ENCODE results near the gene ARRDC4. TPM values are rescaled to one million over a fixed set of nuclear protein-coding genes. Genes with fewer than 3 reads are reported as not detected.

The ARRDC4 gene
- total and polyA plus RNA-seq, 9 of the 15 experiments (the other 6 are each of a cell fraction or from before 2014, with no cell fraction given) = 4.3 to 16.1 (median 14.4) TPM

DNA sequence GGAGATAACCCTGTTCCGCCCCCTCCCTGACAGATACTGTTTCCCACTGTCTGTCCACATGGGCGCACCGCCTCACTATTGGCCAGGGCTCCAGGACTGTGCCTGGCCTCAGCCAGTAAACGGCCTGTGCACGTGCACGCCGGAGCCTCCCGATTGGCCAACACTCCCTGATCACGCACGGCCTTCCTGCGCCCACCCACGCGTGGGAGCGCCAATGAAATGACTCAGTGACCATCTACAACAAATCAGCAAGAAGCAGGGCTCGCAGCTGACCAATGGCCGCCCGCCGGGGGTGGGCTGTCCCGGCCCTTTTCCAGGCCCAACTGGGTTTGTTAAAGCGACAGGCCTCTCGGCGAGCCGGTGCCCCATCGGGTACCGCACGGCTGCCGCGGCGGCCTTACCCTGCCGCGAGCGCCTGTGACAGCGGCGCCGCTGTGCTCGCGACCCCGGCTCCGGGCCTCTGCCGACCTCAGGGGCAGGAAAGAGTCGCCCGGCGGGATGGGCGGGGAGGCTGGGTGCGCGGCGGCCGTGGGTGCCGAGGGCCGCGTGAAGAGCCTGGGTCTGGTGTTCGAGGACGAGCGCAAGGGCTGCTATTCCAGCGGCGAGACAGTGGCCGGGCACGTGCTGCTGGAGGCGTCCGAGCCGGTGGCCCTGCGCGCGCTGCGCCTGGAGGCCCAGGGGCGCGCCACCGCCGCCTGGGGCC is at the start of gene ARRDC4 (continued):
- TF ChIP-seq, protein P1, sequence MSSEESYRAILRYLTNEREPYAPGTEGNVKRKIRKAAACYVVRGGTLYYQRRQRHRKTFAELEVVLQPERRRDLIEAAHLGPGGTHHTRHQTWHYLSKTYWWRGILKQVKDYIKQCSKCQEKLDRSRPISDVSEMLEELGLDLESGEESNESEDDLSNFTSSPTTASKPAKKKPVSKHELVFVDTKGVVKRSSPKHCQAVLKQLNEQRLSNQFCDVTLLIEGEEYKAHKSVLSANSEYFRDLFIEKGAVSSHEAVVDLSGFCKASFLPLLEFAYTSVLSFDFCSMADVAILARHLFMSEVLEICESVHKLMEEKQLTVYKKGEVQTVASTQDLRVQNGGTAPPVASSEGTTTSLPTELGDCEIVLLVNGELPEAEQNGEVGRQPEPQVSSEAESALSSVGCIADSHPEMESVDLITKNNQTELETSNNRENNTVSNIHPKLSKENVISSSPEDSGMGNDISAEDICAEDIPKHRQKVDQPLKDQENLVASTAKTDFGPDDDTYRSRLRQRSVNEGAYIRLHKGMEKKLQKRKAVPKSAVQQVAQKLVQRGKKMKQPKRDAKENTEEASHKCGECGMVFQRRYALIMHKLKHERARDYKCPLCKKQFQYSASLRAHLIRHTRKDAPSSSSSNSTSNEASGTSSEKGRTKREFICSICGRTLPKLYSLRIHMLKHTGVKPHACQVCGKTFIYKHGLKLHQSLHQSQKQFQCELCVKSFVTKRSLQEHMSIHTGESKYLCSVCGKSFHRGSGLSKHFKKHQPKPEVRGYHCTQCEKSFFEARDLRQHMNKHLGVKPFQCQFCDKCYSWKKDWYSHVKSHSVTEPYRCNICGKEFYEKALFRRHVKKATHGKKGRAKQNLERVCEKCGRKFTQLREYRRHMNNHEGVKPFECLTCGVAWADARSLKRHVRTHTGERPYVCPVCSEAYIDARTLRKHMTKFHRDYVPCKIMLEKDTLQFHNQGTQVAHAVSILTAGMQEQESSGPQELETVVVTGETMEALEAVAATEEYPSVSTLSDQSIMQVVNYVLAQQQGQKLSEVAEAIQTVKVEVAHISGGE (CRISPR knock-in tag; IDR thresholded peaks at IDR 0.05) = no peak
- TF ChIP-seq ZNF695 (CRISPR knock-in tag; IDR thresholded peaks at IDR 0.05) (no peak), ZKSCAN8 (CRISPR knock-in tag; IDR thresholded peaks at IDR 0.05) (no peak), TRIM24 (IDR thresholded peaks at IDR 0.05) (peak in 1 of 2 experiments; percentile 55; a peak in 1 of 4 replicates), NCOA4 (IDR thresholded peaks at IDR 0.05; ENCODE audit: partially characterized antibody) (no peak), NRF1 (conservative IDR thresholded peaks at IDR 0.05 in 1 of 2, IDR thresholded peaks at IDR 0.05 in 1 of 2) (peak in 1 of 2 experiments; percentile 26; a peak in 3 of 4 replicates), ZNF444 (CRISPR knock-in tag; IDR thresholded peaks at IDR 0.05) (no peak), ETV1 (tag; conservative IDR thresholded peaks at IDR 0.05; ENCODE audit: low read depth) (no peak; the same call in 1 of the 2 replicates), ZBTB17 (CRISPR knock-in tag; IDR thresholded peaks at IDR 0.05) (no peak), NEUROD1 (IDR thresholded peaks at IDR 0.05; ENCODE audit: borderline replicate concordance, low read depth, low read length, partially characterized antibody) (peak; percentile 100), SREBF2 (CRISPR knock-in tag; IDR thresholded peaks at IDR 0.05) (no peak), HDAC3 (IDR thresholded peaks at IDR 0.05; ENCODE audit: borderline replicate concordance, partially characterized antibody) (no peak), ZNF311 (CRISPR knock-in tag; IDR thresholded peaks at IDR 0.05) (no peak)
- TF ChIP-seq, protein P2, sequence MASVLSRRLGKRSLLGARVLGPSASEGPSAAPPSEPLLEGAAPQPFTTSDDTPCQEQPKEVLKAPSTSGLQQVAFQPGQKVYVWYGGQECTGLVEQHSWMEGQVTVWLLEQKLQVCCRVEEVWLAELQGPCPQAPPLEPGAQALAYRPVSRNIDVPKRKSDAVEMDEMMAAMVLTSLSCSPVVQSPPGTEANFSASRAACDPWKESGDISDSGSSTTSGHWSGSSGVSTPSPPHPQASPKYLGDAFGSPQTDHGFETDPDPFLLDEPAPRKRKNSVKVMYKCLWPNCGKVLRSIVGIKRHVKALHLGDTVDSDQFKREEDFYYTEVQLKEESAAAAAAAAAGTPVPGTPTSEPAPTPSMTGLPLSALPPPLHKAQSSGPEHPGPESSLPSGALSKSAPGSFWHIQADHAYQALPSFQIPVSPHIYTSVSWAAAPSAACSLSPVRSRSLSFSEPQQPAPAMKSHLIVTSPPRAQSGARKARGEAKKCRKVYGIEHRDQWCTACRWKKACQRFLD (CRISPR knock-in tag; IDR thresholded peaks at IDR 0.05) = no peak
- TF ChIP-seq, protein P3, sequence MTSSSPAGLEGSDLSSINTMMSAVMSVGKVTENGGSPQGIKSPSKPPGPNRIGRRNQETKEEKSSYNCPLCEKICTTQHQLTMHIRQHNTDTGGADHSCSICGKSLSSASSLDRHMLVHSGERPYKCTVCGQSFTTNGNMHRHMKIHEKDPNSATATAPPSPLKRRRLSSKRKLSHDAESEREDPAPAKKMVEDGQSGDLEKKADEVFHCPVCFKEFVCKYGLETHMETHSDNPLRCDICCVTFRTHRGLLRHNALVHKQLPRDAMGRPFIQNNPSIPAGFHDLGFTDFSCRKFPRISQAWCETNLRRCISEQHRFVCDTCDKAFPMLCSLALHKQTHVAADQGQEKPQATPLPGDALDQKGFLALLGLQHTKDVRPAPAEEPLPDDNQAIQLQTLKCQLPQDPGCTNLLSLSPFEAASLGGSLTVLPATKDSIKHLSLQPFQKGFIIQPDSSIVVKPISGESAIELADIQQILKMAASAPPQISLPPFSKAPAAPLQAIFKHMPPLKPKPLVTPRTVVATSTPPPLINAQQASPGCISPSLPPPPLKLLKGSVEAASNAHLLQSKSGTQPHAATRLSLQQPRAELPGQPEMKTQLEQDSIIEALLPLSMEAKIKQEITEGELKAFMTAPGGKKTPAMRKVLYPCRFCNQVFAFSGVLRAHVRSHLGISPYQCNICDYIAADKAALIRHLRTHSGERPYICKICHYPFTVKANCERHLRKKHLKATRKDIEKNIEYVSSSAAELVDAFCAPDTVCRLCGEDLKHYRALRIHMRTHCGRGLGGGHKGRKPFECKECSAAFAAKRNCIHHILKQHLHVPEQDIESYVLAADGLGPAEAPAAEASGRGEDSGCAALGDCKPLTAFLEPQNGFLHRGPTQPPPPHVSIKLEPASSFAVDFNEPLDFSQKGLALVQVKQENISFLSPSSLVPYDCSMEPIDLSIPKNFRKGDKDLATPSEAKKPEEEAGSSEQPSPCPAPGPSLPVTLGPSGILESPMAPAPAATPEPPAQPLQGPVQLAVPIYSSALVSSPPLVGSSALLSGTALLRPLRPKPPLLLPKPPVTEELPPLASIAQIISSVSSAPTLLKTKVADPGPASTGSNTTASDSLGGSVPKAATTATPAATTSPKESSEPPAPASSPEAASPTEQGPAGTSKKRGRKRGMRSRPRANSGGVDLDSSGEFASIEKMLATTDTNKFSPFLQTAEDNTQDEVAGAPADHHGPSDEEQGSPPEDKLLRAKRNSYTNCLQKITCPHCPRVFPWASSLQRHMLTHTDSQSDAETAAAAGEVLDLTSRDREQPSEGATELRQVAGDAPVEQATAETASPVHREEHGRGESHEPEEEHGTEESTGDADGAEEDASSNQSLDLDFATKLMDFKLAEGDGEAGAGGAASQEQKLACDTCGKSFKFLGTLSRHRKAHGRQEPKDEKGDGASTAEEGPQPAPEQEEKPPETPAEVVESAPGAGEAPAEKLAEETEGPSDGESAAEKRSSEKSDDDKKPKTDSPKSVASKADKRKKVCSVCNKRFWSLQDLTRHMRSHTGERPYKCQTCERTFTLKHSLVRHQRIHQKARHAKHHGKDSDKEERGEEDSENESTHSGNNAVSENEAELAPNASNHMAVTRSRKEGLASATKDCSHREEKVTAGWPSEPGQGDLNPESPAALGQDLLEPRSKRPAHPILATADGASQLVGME (CRISPR knock-in tag; IDR thresholded peaks at IDR 0.05) = no peak
- TF ChIP-seq, protein P4, sequence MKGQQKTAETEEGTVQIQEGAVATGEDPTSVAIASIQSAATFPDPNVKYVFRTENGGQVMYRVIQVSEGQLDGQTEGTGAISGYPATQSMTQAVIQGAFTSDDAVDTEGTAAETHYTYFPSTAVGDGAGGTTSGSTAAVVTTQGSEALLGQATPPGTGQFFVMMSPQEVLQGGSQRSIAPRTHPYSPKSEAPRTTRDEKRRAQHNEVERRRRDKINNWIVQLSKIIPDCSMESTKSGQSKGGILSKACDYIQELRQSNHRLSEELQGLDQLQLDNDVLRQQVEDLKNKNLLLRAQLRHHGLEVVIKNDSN (CRISPR knock-in tag; IDR thresholded peaks at IDR 0.05) = peak; percentile 89
